Stimulated activated CD8-positive, alpha-beta memory T cell treated with anti-CD3 and anti-CD28 coated beads, Interleukin-4, amount 100 ng/mL, for 1 hour (primary cell): ENCODE results near the gene KCNAB1.
"Not testable (repeated sequence)": the region's sequence is repeated elsewhere in the genome, so short reads cannot be mapped to it uniquely, and the experiment has no call there.

Source experiments
- DNase-seq, 2 donors: peaks; one replicate each; pipeline ENCODE4 v3.0.0-alpha.2; 2020; ENCODE audit warnings: low read depth in 2 of 2, low spot score in 1 of 2

Gene KCNAB1

DNA sequence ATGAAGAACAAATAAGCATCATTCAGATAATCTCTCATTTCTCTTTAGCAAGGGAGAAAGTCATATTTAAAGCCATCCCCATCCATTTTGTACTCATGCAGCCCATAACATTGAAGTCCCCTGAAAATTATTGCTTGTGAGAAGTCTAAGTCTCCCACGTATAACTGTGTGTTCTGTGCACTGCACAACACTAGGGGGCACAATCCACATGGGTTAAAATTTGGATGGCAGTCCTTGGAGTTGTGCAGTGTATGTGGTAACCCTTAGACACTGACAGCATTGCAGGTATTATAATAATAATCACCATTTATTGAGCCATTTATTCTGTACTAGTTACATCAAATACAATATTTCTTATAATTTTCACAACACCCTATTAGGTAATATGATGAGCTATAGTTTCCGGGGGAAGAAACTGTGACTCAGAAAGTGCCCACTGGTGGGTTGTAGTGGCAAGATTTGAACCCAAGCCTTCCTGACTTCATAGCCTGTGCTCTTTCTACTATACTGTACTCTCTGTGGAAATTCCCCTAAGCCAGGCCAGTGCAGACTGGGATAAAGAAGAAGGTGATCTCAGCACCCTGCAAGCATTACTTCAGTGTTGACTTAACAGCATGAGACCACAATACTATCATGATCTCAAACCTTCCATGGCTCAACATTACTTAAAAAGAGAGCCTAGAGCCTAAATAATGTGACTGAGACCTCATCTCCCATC, 15.7 kb downstream of the KCNAB1 start:
- no peak for DNase-seq

DNA sequence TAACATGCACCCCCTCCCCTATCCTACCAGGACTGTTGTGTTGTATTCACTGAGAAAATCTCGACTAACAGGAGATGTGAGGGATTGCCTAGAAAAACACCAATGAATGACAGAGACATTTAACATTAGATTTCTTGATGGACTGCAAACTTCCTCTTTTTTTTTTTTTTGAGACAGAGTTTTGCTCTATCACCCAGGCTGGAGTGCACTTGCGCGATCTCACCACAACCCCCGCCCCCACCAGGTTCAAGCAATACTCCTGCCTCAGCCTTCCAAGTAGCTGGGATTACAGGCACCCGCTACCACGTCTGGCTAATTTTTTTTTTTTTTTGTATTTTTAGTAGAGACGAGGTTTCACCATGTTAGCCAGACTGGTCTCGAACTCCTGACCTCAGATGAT, 17.0 kb downstream of the KCNAB1 start:
- DNase-seq, result not testable (repeated sequence)

DNA sequence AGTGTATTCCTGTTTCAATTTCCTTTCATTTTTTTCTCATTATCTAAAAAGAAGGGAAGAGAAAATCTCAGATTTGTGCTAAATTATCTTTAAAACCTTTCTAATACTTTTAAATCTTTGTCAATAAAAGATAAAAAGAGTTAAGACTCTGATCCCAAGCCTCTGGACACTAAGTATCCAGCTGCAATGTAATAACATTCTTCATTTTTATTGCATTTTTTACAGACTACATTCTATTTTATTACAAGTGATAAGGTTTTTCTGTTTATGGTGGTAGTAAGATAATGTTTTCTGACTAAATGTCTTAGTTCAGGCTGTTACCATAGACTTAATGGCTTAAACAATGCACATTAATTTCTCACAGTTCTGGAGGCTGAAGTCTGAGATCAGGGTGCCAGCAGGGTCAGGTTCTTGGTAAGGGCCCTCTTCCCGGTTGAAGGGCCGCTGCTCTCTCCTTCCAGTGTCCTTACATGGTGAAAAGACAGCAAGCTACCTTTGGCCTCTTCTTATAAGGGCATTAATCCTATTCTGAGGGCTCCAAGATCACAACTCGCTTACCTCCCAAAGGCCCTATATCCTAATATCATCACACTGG, 19.7 kb downstream of the KCNAB1 start:
- no peak for DNase-seq

DNA sequence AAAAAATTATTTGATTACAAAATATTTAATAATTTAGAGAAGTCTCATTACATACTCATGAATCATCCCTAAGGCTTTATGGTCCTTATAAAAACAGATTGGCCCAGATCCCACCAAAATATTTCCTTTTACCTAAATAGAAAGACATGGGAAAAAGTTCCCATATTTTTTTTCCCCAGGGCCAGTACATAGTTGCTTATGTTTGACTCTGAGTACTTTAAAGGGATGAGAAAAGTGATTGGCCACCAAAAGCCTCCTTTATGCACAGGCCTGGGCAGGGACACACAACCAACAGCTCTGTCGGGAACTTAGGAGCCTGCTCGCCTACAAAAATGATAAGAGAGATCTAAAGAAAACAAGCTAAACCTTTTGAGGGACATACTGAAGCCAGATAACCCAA, 22.3 kb downstream of the KCNAB1 start:
- DNase-seq, result no peak

DNA sequence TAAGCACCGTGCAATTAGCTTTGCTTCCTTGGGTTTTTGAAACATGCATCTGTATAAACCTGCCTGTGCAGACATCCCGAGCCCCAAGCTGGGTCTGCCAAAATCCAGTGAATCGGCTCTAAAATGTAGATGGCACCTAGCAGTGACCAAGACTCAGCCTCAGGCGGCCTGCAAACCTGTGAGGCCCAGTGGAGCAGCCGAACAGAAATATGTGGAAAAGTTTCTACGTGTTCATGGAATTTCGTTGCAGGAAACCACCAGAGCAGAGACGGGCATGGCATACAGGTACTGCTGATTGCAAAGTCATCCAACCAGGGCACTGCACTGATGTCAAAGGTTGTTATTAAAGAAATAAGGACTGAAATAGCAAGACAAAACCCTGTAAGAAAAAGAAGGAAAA, 22.8 kb downstream of the KCNAB1 start:
- DNase-seq, result no peak

DNA sequence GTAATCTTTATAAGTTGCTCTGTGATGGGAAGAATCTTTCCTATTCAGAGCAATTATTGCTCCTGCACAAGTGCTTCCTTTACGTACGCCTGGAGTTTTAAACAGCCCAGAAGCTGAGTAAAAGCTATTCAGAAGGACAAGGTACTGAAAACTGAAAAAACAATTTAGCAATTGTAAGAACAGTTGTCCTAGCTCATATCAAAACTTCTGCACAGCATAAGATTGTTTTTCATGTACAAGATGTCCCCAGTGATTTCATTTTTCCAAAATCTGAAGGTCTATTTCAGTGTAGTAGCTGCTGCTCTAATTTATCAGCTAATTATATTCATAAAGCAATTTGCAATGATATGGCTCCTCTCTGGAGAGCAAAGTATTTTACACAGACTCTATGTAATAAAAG, 23.7 kb downstream of the KCNAB1 start:
- DNase-seq, result no peak

DNA sequence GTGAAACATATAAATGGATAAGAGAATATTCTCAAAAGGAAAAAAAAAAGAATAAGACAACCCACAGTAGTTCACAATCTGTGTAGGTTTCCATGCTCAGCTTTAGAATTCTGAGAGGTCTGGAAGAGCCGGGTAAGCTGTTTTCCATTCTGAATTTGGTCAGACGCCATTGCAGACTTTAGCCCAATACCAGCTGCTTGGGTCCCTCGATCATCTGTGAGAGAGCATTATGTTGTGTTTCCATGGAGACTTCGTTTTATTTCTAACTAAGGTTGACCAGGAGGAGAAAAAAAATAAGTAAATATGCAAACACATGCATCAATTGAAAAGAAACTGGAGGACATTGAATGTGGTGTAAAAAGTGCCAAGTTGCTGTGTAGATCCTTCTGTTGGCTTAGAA, 25.5 kb downstream of the KCNAB1 start:
- DNase-seq, result no peak

DNA sequence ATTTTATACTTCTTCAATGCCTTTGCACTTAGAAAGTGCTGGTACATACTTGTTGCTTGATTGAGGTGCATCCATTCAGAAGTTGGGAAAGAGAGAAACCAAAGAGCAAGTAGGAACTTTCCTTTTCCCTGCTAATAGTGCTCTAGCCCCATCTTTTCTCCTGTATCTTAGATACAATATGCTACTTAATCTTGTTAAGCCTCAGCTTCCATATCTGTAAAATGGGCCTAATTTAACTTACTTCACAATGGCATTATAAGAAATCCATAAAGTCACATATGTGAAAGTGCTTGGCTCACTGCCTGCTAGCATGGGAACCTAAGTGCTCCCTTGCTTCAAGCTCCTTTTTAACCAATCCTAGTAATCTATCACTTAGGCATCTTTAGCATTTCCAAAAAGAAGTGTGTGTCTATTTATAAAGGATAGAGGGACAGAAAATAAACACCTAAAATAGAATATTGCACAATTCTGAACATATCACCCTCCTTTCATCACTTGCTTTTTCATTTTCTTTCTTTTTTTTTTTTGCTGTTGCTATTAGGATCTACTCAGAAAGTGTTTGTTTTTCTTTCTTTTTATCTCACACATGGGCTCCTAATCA, 28.1 kb downstream of the KCNAB1 start:
- no peak for DNase-seq

DNA sequence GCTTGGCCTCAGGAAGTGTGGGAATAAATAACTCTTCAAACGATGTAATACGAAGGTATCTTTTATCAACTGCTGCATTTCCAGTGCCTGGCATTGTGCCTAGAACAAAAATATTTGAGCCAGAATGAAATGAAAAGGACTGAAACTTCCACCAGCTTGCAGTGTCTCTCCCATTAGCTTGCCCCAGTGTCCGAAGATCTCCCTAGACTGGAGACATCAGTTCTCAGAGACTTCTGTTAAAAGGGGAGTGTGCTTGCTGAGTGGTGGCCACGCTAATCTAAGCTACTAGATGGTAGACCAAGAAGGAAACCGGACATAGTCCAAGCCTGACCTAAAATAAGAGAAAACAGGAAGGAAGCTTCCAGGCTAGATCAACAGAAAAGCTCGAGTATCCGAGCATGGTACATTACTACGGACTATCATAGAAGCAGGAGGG, 28.6 kb downstream of the KCNAB1 start:
- DNase-seq, result no peak

DNA sequence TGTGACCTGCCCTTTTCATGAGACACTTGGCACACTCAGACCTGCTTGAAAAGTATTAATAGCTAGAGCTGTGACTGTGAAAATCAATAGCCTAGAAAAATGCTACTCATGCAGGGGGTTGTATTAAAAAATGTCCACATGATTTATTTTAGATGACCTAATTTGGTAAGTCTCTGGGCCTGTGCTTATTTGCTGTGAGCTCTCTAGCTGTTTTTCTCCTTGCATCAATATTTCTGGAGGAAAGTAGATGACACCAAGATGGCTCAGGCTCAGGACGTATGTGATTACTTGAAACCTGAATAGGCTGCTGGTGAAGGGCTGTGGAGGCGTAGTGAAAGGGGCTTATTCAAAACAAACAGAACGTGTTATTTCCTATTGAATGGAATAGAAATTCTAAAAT, 29.5 kb downstream of the KCNAB1 start:
- no peak for DNase-seq

DNA sequence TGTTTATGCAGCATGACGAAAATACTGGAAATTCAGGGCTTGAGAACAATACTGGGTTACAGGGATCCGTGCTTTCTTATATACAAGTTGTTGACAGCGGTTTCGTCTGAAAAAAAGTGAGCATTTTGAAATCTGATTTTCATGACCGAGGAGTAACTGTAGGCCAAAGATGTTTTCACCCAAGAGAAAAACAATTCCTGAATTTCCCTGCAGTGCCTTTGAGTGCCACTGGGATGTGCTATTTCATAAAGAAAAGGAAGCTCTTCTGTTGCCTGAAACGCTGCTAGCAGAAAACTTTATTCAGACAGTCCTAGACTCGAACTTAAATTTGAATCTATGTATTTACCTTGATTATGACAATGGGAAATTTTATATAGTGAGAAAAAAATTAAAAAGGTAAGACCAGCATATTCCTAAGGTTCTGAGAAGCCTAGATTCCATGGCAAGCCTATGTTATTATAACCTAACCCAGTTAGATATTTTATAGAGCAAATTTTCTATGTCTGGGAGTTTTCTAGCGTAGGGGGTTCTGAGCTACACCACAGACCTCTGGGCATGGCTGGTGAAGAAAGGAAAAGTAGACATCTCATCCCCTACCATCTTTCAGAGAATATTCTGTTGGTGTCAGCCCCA, 30.2 kb downstream of the KCNAB1 start:
- no peak for DNase-seq

DNA sequence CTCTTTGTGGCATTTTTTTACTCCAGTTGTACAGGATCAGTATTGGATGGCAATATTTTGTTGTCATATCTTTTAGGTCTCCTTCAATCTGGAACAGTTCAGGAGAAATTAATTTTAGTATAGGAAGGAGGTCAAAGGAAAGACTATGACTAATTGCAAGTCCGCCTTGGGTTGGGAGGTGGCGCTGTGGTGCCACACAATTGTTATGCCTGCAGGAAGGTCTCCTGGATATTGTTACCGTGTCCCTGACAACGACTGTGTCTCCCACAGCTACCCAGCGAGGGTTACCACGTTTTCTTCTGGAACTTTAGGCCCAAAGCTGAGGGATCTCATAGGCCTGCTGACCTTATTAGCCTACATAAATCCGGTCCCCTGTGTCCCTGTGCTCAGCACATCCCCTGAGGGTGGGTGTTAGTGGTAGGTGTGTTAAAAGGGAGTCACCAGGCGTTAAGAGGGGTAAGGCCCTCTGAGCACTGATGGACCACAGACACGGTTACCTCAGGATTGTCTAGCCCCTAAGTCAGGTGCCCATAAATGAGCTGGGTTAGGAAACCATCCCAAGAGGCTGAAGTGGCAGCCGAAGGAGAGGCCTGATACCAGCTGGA, 31.5 kb downstream of the KCNAB1 start:
- peak in 1 of 2 donors; percentile 16 for DNase-seq

DNA sequence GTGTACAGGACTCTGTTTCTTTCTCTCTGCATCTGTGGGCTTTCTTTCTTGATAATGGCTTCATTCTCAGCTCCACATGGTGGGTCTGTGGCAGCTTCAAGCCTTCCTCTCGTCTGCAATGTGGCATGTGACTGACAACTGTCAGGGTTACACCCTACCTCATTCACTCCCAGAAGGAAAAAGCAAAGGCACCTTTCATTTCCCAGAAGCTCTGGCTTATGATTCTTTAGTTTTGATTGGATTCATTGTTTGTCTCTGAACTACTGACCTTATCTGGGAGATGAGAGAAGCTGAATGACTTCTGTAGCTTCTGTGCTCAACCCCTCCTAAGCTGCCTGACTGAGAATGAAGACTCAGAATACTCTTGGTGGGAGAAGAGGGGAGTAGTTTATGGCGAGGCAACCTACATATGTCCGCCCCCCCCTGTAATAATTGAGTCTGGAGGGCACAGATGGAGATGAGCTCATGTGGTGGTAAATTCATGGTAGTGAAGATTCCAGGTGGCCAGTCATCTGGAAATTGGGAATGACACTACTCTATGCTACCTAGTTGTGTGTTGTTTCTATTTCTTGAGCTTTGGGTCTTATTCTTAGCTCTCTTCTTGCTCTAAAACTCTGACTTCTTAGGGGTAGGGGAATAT, 38.4 kb downstream of the KCNAB1 start:
- no peak for DNase-seq

DNA sequence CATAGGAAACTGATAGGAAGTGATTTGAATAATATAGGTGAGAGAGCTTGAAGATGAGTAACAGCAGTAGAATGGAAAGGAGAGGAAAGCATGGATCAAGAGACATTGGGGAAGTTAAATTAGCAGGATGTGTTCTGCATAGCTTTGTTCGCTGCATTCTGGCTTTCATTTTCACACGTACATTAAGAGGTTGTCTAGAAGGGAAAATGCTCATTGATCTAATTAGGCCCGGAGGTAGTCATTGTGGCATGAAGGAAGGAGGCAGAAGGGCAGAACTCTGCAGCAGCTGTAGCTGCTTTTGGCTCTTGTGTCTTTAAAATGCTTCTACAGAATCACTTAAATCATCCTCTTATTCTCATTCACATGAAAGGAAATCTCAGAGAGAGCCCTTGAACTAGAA, 40.3 kb downstream of the KCNAB1 start:
- DNase-seq, result no peak

DNA sequence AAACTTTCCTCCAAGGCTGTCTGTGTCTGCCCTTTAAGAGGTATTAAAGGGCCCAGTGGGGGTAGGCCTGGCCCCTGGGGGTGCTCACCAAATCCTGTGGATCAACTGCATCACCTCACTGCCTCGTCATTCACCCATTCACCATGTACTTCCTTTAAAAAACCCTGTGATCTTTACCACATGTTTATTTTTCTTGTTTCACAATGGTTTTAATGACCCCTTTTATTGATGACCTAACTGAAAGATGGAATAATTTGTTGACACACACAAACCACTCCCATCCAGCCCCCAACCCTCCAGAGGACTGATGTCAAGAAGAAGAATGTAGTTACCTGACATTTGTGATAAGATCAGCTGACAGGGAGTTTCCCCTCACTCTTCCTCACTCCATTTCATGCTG, 40.8 kb downstream of the KCNAB1 start:
- DNase-seq, result no peak

DNA sequence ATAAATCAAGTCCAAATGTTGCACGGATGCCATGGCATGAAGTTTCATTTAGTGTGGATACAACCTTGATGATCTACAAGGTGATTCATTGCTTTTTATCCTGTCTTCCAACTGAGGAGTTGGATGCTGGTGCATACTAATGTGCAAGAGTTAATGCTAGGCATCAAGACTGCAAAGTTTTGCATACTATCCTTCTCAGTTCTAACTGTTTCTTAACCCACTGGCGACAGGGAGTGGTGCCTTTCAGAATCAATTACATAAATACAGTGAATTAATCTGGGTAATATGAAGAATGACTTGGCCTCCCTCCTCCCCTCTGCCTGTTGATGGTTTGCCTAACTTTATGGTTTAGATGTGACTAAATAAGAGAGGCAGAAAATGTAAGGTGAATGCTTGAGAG, 43.5 kb downstream of the KCNAB1 start:
- DNase-seq, result no peak

DNA sequence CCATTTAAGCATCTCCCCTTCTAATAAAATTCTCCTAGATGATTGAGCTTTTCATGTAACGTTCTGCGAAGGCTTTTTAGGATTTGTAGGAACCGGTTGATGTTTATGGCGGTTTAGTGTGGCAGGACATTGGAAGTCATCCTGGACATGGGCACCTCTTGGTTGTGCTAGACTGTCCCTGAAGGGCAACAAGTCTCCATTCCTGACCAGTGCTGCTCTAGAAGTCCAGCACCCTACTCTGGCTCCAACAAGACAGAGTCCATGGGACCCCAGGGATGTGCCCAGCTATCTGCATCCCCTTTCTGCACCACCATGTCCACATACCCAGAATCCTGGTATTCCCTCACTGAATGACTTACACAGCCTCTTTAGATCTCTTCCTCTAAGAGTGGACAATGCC, 46.4 kb downstream of the KCNAB1 start:
- no peak for DNase-seq

DNA sequence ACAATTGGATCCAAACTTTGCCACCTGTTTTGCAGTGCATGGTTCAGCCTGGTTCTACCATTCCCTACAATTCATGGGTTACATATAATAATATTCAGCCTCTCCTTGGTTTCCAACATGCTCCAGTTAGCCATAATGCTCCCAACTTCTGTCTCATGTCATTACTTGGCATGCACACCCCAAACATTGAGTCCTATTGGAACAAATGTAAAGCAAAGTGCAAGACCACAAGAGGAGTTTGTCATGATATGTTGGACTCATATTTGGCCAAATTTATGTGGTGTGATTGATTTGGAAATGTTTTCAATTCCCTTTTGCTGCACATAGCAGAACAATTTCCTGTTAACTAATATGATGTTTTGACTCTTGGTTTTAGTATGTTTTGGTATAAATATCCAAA, 50.2 kb downstream of the KCNAB1 start:
- DNase-seq, result no peak

DNA sequence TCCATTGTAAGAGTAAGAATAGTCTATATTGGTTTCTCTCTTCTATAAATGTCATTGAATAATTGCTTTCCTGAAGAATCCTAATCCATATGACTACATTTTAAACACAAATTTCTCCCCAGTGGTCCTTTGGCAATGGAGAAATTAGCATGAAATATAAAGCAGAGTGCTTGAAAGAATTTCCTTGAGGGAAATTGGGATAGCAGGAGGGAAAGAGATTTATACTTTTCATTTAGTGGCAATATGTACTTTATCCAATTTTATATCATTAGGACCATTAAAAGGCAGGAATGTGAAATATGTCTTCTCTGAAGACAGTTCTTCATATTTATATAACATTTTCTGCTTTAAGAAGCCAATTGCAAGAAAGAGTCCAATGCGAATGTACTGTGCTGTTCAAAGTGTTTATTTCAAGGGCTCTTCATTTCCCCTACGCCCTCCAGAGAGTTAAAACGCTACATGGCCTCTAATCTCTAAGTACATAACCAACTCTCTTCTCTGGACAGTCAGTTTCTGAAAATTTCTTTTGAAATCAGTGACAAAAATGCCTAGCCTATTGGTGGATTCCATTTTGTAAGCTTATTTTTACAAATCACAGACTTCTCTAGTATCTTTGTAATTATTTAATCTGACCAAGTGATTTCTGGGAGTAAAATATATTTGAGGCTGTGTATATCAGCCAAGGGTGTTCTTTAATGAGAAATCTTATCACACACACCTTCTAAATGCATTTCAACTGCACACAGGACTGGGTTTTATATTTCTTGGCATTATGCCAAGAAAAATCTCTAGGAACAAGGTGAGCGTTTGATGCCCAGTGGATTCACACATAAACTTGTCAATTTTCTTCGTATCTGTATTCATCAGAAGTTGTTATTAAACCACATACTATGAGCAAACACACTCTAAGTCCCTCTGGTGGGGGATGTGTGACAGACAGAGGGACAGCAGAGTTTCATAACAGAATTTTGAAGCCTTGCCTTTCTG, 51.2 kb downstream of the KCNAB1 start:
- DNase-seq, result no peak

DNA sequence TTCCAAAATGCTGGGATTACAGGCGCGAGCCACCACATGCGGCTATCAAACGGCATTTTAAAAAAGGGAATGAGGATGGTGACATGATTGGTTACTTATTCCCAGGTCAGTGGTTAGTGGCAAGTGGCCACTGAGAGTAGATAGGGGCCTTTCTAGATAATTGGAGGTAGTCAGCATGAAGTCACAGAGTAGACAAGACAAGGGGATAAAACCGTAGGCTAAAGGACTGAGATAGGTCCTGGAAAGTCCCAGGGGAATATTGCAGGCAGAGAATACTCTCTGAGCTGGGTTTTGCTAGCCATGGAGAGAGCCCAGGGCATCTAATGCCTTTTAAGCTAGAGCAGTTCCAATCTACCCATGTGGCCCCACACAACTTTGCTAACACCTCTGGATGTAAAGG, 52.2 kb downstream of the KCNAB1 start:
- DNase-seq, result no peak
